Measurements from ENCODE around the gene HOXD4.

DNA sequence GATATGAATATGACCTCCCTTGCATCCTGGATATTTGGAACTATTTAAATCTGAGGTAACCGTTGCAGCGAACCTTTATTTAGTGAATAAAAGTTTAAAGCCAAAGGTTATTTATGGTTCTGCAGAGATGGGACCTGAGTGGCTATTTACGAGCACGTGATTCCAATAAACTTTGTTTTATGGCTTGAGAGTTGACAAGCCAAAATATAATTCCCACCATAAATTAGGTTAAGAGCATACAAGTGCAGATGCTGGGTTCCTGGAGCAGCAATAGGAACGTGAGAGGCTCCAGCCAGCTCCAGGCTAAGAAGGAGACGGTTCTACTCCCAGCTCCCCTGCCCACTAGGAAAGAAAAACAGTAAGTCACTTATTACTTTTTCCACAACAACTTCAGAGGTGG is 5.2 kb upstream of the HOXD4 start:
- TF ChIP-seq POLR2A (IDR thresholded peaks at IDR 0.05) = no peak
- TF ChIP-seq, protein P1, sequence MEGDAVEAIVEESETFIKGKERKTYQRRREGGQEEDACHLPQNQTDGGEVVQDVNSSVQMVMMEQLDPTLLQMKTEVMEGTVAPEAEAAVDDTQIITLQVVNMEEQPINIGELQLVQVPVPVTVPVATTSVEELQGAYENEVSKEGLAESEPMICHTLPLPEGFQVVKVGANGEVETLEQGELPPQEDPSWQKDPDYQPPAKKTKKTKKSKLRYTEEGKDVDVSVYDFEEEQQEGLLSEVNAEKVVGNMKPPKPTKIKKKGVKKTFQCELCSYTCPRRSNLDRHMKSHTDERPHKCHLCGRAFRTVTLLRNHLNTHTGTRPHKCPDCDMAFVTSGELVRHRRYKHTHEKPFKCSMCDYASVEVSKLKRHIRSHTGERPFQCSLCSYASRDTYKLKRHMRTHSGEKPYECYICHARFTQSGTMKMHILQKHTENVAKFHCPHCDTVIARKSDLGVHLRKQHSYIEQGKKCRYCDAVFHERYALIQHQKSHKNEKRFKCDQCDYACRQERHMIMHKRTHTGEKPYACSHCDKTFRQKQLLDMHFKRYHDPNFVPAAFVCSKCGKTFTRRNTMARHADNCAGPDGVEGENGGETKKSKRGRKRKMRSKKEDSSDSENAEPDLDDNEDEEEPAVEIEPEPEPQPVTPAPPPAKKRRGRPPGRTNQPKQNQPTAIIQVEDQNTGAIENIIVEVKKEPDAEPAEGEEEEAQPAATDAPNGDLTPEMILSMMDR (IDR thresholded peaks at IDR 0.05) = no peak
